HepG2 (cell line): Measurements from ENCODE around the gene ZNF792. TPM values are rescaled to one million over a fixed set of nuclear protein-coding genes. Genes with fewer than 3 reads are reported as not detected.

Experiments used
- HNRNPL ChIP-seq: fragments of 200-400 bp; formaldehyde crosslinking; IDR thresholded peaks from 2 replicates; pipeline ENCODE4 v1.6.1; 2017; ENCODE audit warnings: mild to moderate bottlenecking, low read depth, low read length
- KLF12 ChIP-seq: sonication (generic); formaldehyde crosslinking; IDR thresholded peaks from 2 replicates; pipeline ENCODE4 v1.4.0; 2020; ENCODE audit warnings: missing genetic modification reagents, borderline replicate concordance
- MYC ChIP-seq: sonication (generic); formaldehyde crosslinking; IDR thresholded peaks from 2 replicates; pipeline ENCODE4 v1.9.0; 2021; ENCODE audit warnings: missing genetic modification reagents, borderline replicate concordance
- MZF1 ChIP-seq: sonication (generic); formaldehyde crosslinking; IDR thresholded peaks from 2 replicates; pipeline ENCODE4 v1.8.1; 2023; ENCODE audit warnings: mild to moderate bottlenecking, missing genetic modification reagents, borderline replicate concordance
- SAP130 ChIP-seq: IDR thresholded peaks from 2 replicates; pipeline ENCODE4 v1.6.1; 2016; ENCODE audit warnings: low read depth
- TMF1 ChIP-seq: sonication (generic); formaldehyde crosslinking; IDR thresholded peaks from 2 replicates; pipeline ENCODE4 v1.8.1; 2022; ENCODE audit warnings: low read depth, missing genetic modification reagents
- ZFP90 ChIP-seq: sonication (generic); formaldehyde crosslinking; IDR thresholded peaks from 2 replicates; pipeline ENCODE4 v1.8.0; 2022; ENCODE audit warnings: missing genetic modification reagents, mild to moderate bottlenecking, inconsistent platforms, borderline replicate concordance
- ZNF101 ChIP-seq: sonication (generic); formaldehyde crosslinking; IDR thresholded peaks from 2 replicates; pipeline ENCODE4 v1.4.0; 2020; ENCODE audit warnings: mild to moderate bottlenecking, low read depth, missing genetic modification reagents, borderline replicate concordance
- ZNF12 ChIP-seq: sonication (generic); formaldehyde crosslinking; IDR thresholded peaks from 2 replicates; pipeline ENCODE4 v1.5.0; 2020; ENCODE audit warnings: missing genetic modification reagents
- ZNF441 ChIP-seq: sonication (generic); formaldehyde crosslinking; IDR thresholded peaks from 2 replicates; pipeline ENCODE4 v1.7.0; 2021; ENCODE audit warnings: missing genetic modification reagents, borderline replicate concordance
- ZNF792 ChIP-seq: IDR thresholded peaks from 2 replicates; pipeline ENCODE4 v1.6.1; 2016
- polyA plus RNA-seq, 8 experiments: library from polyadenylated mRNA; depleted of rRNA in 3 of 8; stranded (reverse) in 7 of 8; unstranded in 1 of 8; fragments of >200 nt; fragmentation: Illumina TruSeq in 4 of 8; extraction: Trizol in 4 of 8; gene quantifications; 2 replicates each; pipeline versions ENCODE4 v1.2.1 to v1.2.3, GENCODE V29; 2011 to 2016; ENCODE audit warnings: low read depth in 4 of 8, missing spikeins in 1 of 8, mixed read lengths in 1 of 8; ENCODE audit not compliant: insufficient read depth in 1 of 8
- total RNA-seq, 5 experiments: library from RNA; depleted of rRNA; stranded (reverse); fragments of >200 nt; fragmentation: Illumina TruSeq; extraction: Trizol; gene quantifications; 2 replicates each; pipeline ENCODE4 v1.2.3, GENCODE V29; 2016; ENCODE audit warnings: low read depth in 1 of 5
- TF ChIP-seq, protein P1 (sequence below), 2 experiments: IDR thresholded peaks; 2 replicates each; pipeline ENCODE4 v1.6.1; 2011 to 2012; ENCODE audit warnings: low read length in 2 of 2, borderline replicate concordance in 1 of 2, low read depth in 1 of 2, mild to moderate bottlenecking in 1 of 2, moderate library complexity in 1 of 2
- TF ChIP-seq, protein P2 (sequence below): sonication (generic); formaldehyde crosslinking; IDR thresholded peaks from 2 replicates; pipeline ENCODE4 v1.5.1; 2020; ENCODE audit warnings: mild to moderate bottlenecking, missing genetic modification reagents, moderate library complexity
- TF ChIP-seq, protein P3 (sequence below): sonication (generic); formaldehyde crosslinking; IDR thresholded peaks from 2 replicates; pipeline ENCODE4 v1.9.0; 2021; ENCODE audit warnings: missing genetic modification reagents, mild to moderate bottlenecking, borderline replicate concordance
- TF ChIP-seq, protein P4 (sequence below): sonication (generic); formaldehyde crosslinking; IDR thresholded peaks from 2 replicates; pipeline ENCODE4 v1.4.0; 2020; ENCODE audit warnings: mild to moderate bottlenecking, missing genetic modification reagents

ZNF792 gene
- total and polyA plus RNA-seq, 2 of the 13 experiments (the other 11 are each of a cell fraction or from before 2014, with no cell fraction given): 5.5 to 11.5 TPM

DNA sequence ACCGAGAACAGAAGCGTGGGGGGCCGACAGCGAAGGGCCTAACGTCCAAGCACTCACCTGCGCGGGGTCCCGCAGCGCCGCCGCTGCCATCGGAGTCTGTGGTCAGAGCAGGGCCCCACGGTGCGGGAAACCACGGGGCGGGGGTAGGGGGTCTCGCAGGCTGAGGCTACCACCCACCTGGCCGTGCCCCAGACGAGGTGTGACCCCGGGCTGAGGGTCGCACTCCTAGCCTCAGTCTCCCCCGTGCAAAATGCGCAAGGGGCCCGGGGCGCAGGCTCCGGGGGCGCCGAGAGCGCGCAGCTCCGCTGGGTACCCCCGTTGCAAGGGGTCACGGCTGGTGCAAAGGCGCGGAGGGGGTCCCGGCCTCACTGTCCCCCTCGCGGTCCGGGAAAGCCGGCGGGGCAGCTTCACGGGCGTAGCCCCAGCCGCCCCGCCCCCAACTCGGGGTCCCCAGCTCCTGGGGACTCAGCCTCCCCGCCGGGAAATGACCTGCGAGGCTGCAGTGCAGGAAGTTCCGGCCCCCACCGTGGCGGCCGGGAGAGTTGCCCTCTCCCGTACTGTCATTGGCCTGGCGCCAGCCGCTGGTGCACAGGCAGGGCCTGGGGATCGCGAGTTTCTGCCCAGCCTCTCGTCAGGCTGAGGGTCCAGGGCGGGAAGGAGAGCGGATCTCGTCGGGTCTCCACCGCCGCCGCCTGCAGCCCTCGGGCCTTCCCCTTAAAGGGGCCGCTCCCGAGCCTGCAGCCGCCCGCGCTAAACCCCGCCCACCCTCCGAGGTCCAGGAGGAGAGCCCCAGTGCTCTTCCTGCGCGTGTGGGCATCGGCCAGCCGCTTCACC lies at the start of gene ZNF792 (continued):
- TF ChIP-seq, protein P1, sequence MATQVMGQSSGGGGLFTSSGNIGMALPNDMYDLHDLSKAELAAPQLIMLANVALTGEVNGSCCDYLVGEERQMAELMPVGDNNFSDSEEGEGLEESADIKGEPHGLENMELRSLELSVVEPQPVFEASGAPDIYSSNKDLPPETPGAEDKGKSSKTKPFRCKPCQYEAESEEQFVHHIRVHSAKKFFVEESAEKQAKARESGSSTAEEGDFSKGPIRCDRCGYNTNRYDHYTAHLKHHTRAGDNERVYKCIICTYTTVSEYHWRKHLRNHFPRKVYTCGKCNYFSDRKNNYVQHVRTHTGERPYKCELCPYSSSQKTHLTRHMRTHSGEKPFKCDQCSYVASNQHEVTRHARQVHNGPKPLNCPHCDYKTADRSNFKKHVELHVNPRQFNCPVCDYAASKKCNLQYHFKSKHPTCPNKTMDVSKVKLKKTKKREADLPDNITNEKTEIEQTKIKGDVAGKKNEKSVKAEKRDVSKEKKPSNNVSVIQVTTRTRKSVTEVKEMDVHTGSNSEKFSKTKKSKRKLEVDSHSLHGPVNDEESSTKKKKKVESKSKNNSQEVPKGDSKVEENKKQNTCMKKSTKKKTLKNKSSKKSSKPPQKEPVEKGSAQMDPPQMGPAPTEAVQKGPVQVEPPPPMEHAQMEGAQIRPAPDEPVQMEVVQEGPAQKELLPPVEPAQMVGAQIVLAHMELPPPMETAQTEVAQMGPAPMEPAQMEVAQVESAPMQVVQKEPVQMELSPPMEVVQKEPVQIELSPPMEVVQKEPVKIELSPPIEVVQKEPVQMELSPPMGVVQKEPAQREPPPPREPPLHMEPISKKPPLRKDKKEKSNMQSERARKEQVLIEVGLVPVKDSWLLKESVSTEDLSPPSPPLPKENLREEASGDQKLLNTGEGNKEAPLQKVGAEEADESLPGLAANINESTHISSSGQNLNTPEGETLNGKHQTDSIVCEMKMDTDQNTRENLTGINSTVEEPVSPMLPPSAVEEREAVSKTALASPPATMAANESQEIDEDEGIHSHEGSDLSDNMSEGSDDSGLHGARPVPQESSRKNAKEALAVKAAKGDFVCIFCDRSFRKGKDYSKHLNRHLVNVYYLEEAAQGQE (IDR thresholded peaks at IDR 0.05; ENCODE audit: borderline replicate concordance in 1 of 2, low read depth in 1 of 2, low read length in 2 of 2): no peak
- no peak for TF ChIP-seq ZNF101 (CRISPR knock-in tag)
- TF ChIP-seq ZNF441 (CRISPR knock-in tag): peak; percentile 92
- TF ChIP-seq, protein P2, sequence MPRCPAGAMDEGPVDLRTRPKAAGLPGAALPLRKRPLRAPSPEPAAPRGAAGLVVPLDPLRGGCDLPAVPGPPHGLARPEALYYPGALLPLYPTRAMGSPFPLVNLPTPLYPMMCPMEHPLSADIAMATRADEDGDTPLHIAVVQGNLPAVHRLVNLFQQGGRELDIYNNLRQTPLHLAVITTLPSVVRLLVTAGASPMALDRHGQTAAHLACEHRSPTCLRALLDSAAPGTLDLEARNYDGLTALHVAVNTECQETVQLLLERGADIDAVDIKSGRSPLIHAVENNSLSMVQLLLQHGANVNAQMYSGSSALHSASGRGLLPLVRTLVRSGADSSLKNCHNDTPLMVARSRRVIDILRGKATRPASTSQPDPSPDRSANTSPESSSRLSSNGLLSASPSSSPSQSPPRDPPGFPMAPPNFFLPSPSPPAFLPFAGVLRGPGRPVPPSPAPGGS: 0 out of 2 replicates have a peak, but pooled peaks have one; percentile 77
- peak; percentile 86 for TF ChIP-seq MZF1 (CRISPR knock-in tag)
- TF ChIP-seq SAP130 (CRISPR knock-in tag): peak; percentile 84
- no peak for TF ChIP-seq ZNF12 (CRISPR knock-in tag)
- TF ChIP-seq ZNF792: peak; percentile 75; the same call in 1 of the 2 replicates
- peak; percentile 50; the same call in 1 of the 2 replicates for TF ChIP-seq HNRNPL
- TF ChIP-seq KLF12 (CRISPR knock-in tag): peak; percentile 79; the same call in 1 of the 2 replicates
- TF ChIP-seq ZFP90 (CRISPR knock-in tag): 0 out of 2 replicates have a peak, but pooled peaks have one; percentile 22
- TF ChIP-seq, protein P3, sequence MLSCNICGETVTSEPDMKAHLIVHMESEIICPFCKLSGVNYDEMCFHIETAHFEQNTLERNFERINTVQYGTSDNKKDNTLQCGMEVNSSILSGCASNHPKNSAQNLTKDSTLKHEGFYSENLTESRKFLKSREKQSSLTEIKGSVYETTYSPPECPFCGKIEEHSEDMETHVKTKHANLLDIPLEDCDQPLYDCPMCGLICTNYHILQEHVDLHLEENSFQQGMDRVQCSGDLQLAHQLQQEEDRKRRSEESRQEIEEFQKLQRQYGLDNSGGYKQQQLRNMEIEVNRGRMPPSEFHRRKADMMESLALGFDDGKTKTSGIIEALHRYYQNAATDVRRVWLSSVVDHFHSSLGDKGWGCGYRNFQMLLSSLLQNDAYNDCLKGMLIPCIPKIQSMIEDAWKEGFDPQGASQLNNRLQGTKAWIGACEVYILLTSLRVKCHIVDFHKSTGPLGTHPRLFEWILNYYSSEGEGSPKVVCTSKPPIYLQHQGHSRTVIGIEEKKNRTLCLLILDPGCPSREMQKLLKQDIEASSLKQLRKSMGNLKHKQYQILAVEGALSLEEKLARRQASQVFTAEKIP (CRISPR knock-in tag): no peak
- TF ChIP-seq, protein P4, sequence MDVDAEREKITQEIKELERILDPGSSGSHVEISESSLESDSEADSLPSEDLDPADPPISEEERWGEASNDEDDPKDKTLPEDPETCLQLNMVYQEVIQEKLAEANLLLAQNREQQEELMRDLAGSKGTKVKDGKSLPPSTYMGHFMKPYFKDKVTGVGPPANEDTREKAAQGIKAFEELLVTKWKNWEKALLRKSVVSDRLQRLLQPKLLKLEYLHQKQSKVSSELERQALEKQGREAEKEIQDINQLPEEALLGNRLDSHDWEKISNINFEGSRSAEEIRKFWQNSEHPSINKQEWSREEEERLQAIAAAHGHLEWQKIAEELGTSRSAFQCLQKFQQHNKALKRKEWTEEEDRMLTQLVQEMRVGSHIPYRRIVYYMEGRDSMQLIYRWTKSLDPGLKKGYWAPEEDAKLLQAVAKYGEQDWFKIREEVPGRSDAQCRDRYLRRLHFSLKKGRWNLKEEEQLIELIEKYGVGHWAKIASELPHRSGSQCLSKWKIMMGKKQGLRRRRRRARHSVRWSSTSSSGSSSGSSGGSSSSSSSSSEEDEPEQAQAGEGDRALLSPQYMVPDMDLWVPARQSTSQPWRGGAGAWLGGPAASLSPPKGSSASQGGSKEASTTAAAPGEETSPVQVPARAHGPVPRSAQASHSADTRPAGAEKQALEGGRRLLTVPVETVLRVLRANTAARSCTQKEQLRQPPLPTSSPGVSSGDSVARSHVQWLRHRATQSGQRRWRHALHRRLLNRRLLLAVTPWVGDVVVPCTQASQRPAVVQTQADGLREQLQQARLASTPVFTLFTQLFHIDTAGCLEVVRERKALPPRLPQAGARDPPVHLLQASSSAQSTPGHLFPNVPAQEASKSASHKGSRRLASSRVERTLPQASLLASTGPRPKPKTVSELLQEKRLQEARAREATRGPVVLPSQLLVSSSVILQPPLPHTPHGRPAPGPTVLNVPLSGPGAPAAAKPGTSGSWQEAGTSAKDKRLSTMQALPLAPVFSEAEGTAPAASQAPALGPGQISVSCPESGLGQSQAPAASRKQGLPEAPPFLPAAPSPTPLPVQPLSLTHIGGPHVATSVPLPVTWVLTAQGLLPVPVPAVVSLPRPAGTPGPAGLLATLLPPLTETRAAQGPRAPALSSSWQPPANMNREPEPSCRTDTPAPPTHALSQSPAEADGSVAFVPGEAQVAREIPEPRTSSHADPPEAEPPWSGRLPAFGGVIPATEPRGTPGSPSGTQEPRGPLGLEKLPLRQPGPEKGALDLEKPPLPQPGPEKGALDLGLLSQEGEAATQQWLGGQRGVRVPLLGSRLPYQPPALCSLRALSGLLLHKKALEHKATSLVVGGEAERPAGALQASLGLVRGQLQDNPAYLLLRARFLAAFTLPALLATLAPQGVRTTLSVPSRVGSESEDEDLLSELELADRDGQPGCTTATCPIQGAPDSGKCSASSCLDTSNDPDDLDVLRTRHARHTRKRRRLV (CRISPR knock-in tag): 0 out of 2 replicates have a peak, but pooled peaks have one; percentile 32
- peak; percentile 42; the same call in 1 of the 2 replicates for TF ChIP-seq TMF1 (CRISPR knock-in tag)
- TF ChIP-seq MYC: peak; percentile 48; the same call in 1 of the 2 replicates
